Mesendoderm (in vitro differentiated cells): ENCODE measurements around the gene NECTIN4.
"Not testable (repeated sequence)": the region's sequence is repeated elsewhere in the genome, so short reads cannot be mapped to it uniquely, and the experiment has no call there.

Source experiments
- DNase-seq: peaks from one replicate; pipeline ENCODE4 v3.0.0; 2013
- H2AK5ac ChIP-seq: 2 replicates; pipeline ENCODE4 v1.6.1; 2013; ENCODE audit warnings: low read length, inconsistent platforms
- H2BK120ac ChIP-seq: 2 replicates; pipeline ENCODE4 v1.6.1; 2013; ENCODE audit warnings: low read depth, mild to moderate bottlenecking, low read length, moderate library complexity, mixed read lengths
- H2BK15ac ChIP-seq: replicated peaks from 2 replicates; pipeline ENCODE4 v1.6.1; 2013; ENCODE audit warnings: low read depth, mild to moderate bottlenecking, moderate library complexity
- H2BK5ac ChIP-seq: 2 replicates; pipeline ENCODE4 v1.6.1; 2013; ENCODE audit warnings: low read length, inconsistent platforms
- H3K18ac ChIP-seq: 2 replicates; pipeline ENCODE4 v1.6.1; 2013; ENCODE audit warnings: mild to moderate bottlenecking, low read length, mixed read lengths
- H3K23ac ChIP-seq: one replicate; pipeline ENCODE4 v1.6.1; 2013; ENCODE audit warnings: low read length
- H3K27ac ChIP-seq: 2 replicates; pipeline ENCODE4 v1.5.1; 2013; ENCODE audit warnings: low read depth, mild to moderate bottlenecking, inconsistent platforms, low read length, moderate library complexity
- H3K27me3 ChIP-seq: 2 replicates; pipeline ENCODE4 v1.6.1; 2013; ENCODE audit warnings: low read length, control low read depth, mild to moderate bottlenecking, inconsistent platforms; ENCODE audit not compliant: insufficient read depth, poor library complexity
- H3K36me3 ChIP-seq: 2 replicates; pipeline ENCODE4 v1.6.1; 2013; ENCODE audit warnings: low read length, inconsistent platforms; ENCODE audit not compliant: control insufficient read depth, insufficient read depth
- H3K4ac ChIP-seq: one replicate; pipeline ENCODE4 v1.6.1; 2013; ENCODE audit warnings: low read depth, mild to moderate bottlenecking, low read length, moderate library complexity
- H3K4me1 ChIP-seq: 2 replicates; pipeline ENCODE4 v1.6.1; 2013; ENCODE audit warnings: low read depth, low read length, inconsistent platforms; ENCODE audit not compliant: control insufficient read depth
- H3K4me2 ChIP-seq: 2 replicates; pipeline ENCODE4 v1.6.1; 2013; ENCODE audit warnings: low read length
- H3K4me3 ChIP-seq: 2 replicates; pipeline ENCODE4 v1.5.1; 2013; ENCODE audit warnings: mild to moderate bottlenecking, low read length
- H3K56ac ChIP-seq: one replicate; pipeline ENCODE4 v1.6.1; 2013; ENCODE audit warnings: low read length
- H3K79me1 ChIP-seq: 2 replicates; pipeline ENCODE4 v1.6.1; 2013; ENCODE audit warnings: low read length, inconsistent platforms
- H3K79me2 ChIP-seq: 2 replicates; pipeline ENCODE4 v1.6.1; 2013; ENCODE audit warnings: mild to moderate bottlenecking, low read length; ENCODE audit not compliant: control insufficient read depth, insufficient read depth
- H3K9ac ChIP-seq: 2 replicates; pipeline ENCODE4 v1.6.1; 2013; ENCODE audit warnings: low read length, inconsistent platforms
- H4K5ac ChIP-seq: one replicate; pipeline ENCODE4 v1.6.1; 2013; ENCODE audit warnings: low read length
- H4K8ac ChIP-seq: one replicate; pipeline ENCODE4 v1.6.1; 2013; ENCODE audit warnings: low read depth, mild to moderate bottlenecking, control low read depth, low read length, moderate library complexity
- WGBS: extraction: QIAGEN DNeasy Blood & Tissue Kit; methylation state at CpG from one replicate; pipeline ENCODE4 v1.1.7; 2013; ENCODE audit warnings: low lambda C conversion rate, missing lambda C conversion rate; ENCODE audit not compliant: insufficient coverage; ENCODE audit errors: extremely low coverage; 5-methylcytosine and 5-hydroxymethylcytosine counted together

The NECTIN4 gene

DNA sequence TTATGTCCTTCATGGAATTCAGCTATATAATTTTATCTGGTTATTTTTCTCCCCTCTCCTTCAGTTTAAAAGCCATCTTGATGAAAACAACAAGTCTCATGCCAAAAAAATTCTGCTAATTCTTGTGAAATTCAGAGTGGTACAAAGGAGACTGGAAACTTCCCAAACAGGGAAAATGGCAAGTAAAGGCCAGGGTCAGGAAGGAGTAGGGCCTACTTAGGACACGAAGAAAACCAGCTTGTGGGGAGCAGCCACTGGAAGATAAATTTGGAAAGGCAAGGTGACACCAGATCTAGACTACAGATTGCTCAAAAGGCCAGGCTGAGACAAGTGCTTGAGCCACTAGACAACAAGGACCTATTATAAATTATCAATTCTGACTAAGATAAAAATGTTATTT, 56.9 kb downstream of the NECTIN4 start:
- Histone ChIP-seq H3K4me2 (no peak overlapping the region), H2BK15ac (no peak overlapping the region), H3K23ac (no peak overlapping the region), H3K18ac (no peak overlapping the region), H3K4me1 (no peaks in the 10 kb centered on the region), H3K56ac (no peak overlapping the region), H3K27me3 (no peaks in the 10 kb centered on the region), H3K4me3 (no peak overlapping the region), H2BK120ac (no peak overlapping the region), H3K4ac (no peak overlapping the region), H2BK5ac (no peak overlapping the region), H4K5ac (no peak overlapping the region), H4K8ac (no peak overlapping the region), H3K79me2 (peaks cover 1% of the 10 kb centered on the region), H3K9ac (no peak overlapping the region), H3K79me1 (peaks cover 2% of the 10 kb centered on the region), H3K36me3 (no peaks in the 10 kb centered on the region), H2AK5ac (no peak overlapping the region), H3K27ac (no peak overlapping the region)
- DNase-seq: no peak
- no CpG with 5 or more reads among the region's 1 CpG for WGBS

DNA sequence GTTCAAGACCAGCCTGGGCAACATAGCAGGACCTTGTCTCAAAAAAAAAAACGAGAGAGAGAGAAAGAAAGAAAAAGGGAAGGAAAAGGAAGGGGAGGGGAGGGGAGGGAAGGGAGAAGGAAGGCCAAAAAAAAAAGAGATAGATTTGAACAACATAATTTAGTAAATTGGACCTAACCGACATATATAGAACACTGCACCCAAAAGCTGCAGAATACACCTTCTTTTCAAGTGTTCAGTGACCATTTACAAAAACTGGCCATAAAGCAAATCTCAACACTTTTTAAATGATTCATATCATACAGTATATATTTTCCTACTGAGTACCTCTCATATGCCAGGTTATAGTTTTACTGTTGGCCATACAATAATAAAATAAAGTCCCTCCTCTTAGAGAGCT, 57.5 kb downstream of the NECTIN4 start:
- Histone ChIP-seq H2AK5ac (no peak overlapping the region), H2BK120ac (no peak overlapping the region), H4K5ac (no peak overlapping the region), H3K18ac (no peak overlapping the region), H3K79me2 (no peaks in the 10 kb centered on the region), H3K4ac (no peak overlapping the region), H2BK5ac (no peak overlapping the region), H3K23ac (no peak overlapping the region), H3K36me3 (no peaks in the 10 kb centered on the region), H4K8ac (no peak overlapping the region), H3K27me3 (no peaks in the 10 kb centered on the region), H3K9ac (no peak overlapping the region), H2BK15ac (no peak overlapping the region), H3K4me3 (no peak overlapping the region), H3K4me2 (no peak overlapping the region), H3K27ac (no peak overlapping the region), H3K4me1 (no peaks in the 10 kb centered on the region), H3K79me1 (no peaks in the 10 kb centered on the region), H3K56ac (no peak overlapping the region)
- DNase-seq: no peak
- WGBS: no CpG with 5 or more reads among the region's 2 CpGs

DNA sequence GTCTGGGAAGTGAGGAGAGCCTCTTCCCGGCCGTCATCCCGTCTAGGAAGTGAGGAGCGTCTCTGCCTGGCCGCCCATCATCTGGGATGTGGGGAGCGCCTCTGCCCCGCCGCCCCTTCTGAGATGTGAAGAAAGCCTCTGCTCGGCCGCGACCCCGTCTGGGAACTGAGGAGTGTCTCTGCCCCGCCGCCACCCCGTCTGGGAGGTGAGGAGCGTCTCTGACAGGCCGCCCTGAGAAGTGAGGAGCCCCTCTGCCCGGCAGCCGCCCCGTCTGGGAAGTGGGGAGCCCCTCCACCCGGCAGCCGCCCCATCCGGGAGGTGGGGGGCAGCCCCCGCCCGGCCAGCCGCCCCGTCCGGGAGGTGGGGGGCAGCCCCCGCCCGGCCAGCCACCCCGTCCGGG, 59.9 kb downstream of the NECTIN4 start:
- not testable (repeated sequence) for H3K56ac ChIP-seq, H3K36me3 ChIP-seq, H3K4me3 ChIP-seq, DNase-seq, H3K4me2 ChIP-seq, H2AK5ac ChIP-seq, H3K4ac ChIP-seq, H3K23ac ChIP-seq, H3K4me1 ChIP-seq, H4K8ac ChIP-seq, H3K79me1 ChIP-seq, H3K18ac ChIP-seq, H4K5ac ChIP-seq, H2BK120ac ChIP-seq, H3K9ac ChIP-seq, H3K27me3 ChIP-seq, H2BK5ac ChIP-seq, H3K79me2 ChIP-seq, H3K27ac ChIP-seq, H2BK15ac ChIP-seq
- no CpG with 5 or more reads among the region's 32 CpGs for WGBS

DNA sequence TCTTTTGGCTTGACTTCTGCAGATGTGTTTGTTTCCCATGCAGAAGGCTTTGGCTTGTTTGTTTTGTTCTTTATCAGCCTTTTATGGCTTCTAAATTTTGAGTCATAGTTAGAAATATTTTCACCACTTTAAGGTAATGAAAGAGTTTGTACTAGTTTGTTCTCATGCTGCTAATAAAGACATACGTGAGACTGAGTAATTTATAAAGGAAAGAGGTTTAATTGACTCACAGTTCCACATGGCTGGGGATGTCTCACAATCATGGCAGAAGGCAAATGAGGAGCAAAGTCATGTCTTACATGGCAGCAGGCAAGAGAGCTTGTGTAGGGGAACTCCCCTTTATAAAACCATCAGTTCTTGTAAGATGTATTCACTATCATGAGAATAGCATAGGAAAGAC, 62.4 kb downstream of the NECTIN4 start:
- not testable (repeated sequence) for H3K23ac ChIP-seq, H2BK120ac ChIP-seq, H3K79me2 ChIP-seq, H3K4ac ChIP-seq, DNase-seq, H4K5ac ChIP-seq, H4K8ac ChIP-seq, H2AK5ac ChIP-seq, H3K4me1 ChIP-seq, H3K27ac ChIP-seq, H3K56ac ChIP-seq, H3K9ac ChIP-seq, H3K4me3 ChIP-seq, H2BK15ac ChIP-seq, H3K36me3 ChIP-seq, H3K4me2 ChIP-seq, H3K79me1 ChIP-seq, H3K18ac ChIP-seq, H2BK5ac ChIP-seq, H3K27me3 ChIP-seq
- no CpG with 5 or more reads among the region's 1 CpG for WGBS

DNA sequence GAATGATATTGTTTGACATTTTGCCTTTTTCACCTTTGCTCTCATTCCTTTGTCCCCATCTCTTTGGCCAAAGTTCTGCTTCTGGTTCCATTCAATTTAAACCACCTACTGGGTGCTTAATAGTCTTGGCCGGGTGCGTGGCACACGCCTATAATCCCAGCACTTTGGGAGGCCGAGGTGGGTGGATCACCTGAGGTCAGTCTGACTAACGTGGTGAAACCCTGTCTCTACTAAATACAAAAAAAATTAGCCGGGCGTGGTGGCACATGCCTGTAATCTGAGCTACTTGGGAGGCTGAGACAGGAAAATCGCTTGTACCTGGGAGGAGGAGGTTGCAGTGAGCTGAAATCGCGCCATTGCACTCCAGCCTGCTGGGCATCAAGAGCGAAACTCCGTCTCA, 66.9 kb downstream of the NECTIN4 start:
- Histone ChIP-seq H3K4me1 (peaks cover 11% of the 10 kb centered on the region), H3K79me2 (peaks cover 32% of the 10 kb centered on the region)
- H3K79me1 ChIP-seq, H2BK5ac ChIP-seq, H3K18ac ChIP-seq, H3K27me3 ChIP-seq, H3K4me3 ChIP-seq, H3K4ac ChIP-seq, H4K8ac ChIP-seq, H3K36me3 ChIP-seq, H2BK120ac ChIP-seq, H3K23ac ChIP-seq, H3K27ac ChIP-seq, DNase-seq, H3K4me2 ChIP-seq, H3K9ac ChIP-seq, H2BK15ac ChIP-seq, H4K5ac ChIP-seq, H2AK5ac ChIP-seq, H3K56ac ChIP-seq: not testable (repeated sequence)
- WGBS: no CpG with 5 or more reads among the region's 12 CpGs

DNA sequence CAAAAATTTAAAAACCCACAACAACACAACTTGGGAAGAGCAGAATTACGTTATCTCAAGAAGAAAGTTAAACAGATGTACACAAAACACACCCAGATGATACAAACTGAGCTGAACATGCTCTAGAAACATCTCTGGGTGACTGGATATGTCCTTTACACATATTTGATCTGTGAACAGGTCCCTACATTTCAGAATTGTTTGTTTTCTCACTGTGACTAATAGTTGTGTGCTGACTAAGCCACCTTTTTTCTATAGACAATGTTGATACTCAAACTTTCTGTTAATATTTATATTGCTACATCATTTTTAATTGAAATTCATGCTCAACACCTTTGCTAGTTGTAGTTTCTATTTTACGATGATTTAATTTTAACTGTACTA, 67.4 kb downstream of the NECTIN4 start:
- Histone ChIP-seq H3K23ac (no peak overlapping the region), H3K56ac (peak overlapping the region; percentile 91), H3K27me3 (no peaks in the 10 kb centered on the region), H3K4me1 (peaks cover 11% of the 10 kb centered on the region), H4K5ac (no peak overlapping the region), H3K36me3 (no peaks in the 10 kb centered on the region), H2BK15ac (no peak overlapping the region), H3K27ac (no peak overlapping the region), H3K9ac (no peak overlapping the region), H4K8ac (no peak overlapping the region), H3K18ac (no peak overlapping the region), H3K4me3 (no peak overlapping the region), H2BK120ac (no peak overlapping the region), H3K4ac (peak overlapping the region; percentile 5), H3K79me2 (peaks cover 36% of the 10 kb centered on the region), H3K4me2 (peak overlapping the region; percentile 85), H2AK5ac (no peak overlapping the region), H3K79me1 (peaks cover 5% of the 10 kb centered on the region), H2BK5ac (no peak overlapping the region)
- WGBS: no CpG with 5 or more reads among the region's 2 CpGs
- DNase-seq: no peak
